ENCODE data around the gene CSNK1G2.

- TF ChIP-seq TAF1 (IDR thresholded peaks at IDR 0.05; ENCODE audit: low read depth) (no peak), CTCF (IDR thresholded peaks at IDR 0.05; ENCODE audit: poor library complexity, severe bottlenecking) (no peak), RAD21 (conservative IDR thresholded peaks at IDR 0.05) (no peak), SMC3 (conservative IDR thresholded peaks at IDR 0.05; ENCODE audit: poor library complexity) (no peak), EZH2 (IDR thresholded peaks at IDR 0.05; ENCODE audit: borderline replicate concordance, insufficient read depth, low read length, poor library complexity, severe bottlenecking) (no peak), REST (IDR thresholded peaks at IDR 0.05; ENCODE audit: borderline replicate concordance) (no peak), POLR2AphosphoS5 (IDR thresholded peaks at IDR 0.05) (no peak)
Measured at GRCh38 chr19:1905863-1906375, 35.1 kb upstream of the CSNK1G2 start.

Measured in neural cell (in vitro differentiated cells).